Subcutaneous adipose tissue (tissue), 4 donors: ENCODE measurements around the gene OR8B12. TPM values are rescaled to one million over a fixed set of nuclear protein-coding genes. Genes with fewer than 3 reads are reported as not detected.

Experiments used
- total RNA-seq, 4 donors: library from RNA; depleted of rRNA; stranded (reverse); fragments of >200 nt; gene quantifications; one replicate each; pipeline ENCODE4 v1.1.0, GENCODE V29; 2016
- TF ChIP-seq, protein P1 (sequence below): fragments of 450-650 bp; IDR thresholded peaks from one replicate; pipeline ENCODE4 v1.5.1; 2016; ENCODE audit warnings: low read depth, mild to moderate bottlenecking, control low read depth, antibody characterized with exemption, moderate library complexity

The OR8B12 gene
- total RNA-seq, 4 donors from 2014 or later = not detected

DNA sequence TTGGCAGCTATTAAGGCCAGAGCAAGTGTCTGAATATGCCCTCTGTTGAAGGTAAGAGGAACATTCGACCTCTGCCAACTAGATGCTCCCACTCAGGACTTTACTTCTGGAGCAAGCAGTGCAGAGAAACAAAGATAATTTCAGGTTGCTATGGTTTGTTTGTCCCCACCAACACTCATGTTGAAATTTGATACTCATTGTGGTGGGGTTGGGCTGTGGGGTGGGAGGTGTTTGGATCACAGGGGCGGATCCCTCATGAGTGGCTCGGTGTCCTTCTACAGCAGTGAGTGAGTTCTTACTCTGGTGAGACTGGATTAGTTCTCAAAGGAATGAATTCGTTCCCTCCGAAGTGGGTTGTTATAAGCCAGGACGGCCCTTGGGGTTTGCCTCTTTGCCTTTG, 38.4 kb upstream of the OR8B12 start:
- TF ChIP-seq, protein P1, sequence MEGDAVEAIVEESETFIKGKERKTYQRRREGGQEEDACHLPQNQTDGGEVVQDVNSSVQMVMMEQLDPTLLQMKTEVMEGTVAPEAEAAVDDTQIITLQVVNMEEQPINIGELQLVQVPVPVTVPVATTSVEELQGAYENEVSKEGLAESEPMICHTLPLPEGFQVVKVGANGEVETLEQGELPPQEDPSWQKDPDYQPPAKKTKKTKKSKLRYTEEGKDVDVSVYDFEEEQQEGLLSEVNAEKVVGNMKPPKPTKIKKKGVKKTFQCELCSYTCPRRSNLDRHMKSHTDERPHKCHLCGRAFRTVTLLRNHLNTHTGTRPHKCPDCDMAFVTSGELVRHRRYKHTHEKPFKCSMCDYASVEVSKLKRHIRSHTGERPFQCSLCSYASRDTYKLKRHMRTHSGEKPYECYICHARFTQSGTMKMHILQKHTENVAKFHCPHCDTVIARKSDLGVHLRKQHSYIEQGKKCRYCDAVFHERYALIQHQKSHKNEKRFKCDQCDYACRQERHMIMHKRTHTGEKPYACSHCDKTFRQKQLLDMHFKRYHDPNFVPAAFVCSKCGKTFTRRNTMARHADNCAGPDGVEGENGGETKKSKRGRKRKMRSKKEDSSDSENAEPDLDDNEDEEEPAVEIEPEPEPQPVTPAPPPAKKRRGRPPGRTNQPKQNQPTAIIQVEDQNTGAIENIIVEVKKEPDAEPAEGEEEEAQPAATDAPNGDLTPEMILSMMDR = no peak

DNA sequence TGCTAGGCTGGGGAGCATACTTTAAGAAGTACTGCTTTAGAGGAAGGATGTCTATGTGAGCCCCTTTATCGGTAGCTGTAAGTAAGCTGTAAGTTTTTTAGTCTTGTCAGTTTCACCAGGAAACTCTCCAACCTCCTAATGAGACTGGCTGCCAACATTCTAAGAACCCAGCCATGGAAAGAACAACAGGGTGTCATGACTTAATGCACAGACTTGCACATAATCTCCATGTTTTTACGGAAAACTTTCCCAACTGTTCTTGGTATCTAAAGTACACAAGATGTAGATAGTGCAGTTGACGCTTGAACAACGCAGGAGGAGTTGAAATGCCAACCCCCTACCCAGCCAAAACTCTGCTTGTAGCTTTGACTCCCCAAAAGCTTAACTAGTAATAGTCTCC, 35.3 kb upstream of the OR8B12 start:
- TF ChIP-seq, protein P1 = no peak

DNA sequence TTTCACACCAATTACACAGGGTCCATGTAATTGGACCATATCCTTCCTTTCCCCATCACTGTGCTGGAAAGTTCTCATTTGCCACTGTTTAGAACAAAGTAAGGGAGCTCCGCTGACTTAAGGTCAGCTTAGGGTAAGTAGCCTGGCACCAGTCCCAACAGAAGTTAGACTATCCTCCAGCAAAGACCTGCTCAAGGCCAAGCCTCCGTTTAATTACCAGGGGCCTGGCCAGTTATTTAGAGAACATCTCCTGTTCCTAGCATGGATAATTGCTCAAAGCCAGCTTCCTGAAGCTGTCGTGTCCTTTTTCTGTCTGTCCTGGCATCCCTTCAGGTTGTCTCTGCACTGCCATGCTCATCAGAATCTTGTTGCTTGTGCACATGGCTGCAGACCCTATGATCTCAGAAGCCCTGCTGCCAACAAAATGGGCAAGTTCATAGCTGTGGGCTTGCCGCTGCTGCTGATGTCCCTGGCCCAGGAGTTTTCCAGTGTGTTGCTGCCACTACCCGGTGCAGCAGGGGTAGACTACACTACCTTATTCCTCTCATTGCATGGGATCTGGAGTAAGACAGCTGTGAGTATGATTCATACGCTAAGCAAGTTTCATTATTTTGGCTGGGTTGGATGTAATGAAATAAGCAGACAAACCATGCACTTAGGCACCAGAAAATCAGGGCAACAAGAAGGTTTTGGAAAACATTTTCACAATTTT, 34.4 kb upstream of the OR8B12 start:
- TF ChIP-seq, protein P1 = no peak

DNA sequence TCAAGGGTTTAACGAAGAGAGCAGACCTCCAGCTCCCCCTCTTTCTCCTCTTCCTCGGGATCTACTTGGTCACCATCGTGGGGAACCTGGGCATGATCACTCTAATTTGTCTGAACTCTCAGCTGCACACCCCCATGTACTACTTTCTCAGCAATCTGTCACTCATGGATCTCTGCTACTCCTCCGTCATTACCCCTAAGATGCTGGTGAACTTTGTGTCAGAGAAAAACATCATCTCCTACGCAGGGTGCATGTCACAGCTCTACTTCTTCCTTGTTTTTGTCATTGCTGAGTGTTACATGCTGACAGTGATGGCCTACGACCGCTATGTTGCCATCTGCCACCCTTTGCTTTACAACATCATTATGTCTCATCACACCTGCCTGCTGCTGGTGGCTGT, 26.7 kb upstream of the OR8B12 start:
- TF ChIP-seq, protein P1 = no peak

DNA sequence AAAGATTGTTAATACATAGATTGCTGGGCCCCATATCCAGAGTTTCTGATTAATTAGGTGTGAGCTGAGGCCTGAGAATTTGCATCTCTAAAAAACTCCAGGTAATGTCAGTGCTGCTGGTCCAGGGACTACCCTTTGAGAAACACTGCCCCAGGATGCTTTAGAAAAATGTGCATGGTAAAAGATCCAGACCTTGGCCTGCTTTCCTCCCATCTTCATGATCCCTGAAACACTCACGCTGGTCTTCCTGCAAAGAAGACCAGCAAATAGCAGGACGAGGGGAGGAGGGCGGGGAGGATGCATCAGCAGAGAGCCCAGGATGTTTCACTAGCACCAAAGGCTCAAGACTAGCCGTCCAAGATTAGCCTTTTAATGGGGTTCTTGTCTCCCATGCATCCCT, 26.2 kb upstream of the OR8B12 start, which contains the start of gene OR8A1:
TSS of gene OR8A1 (plus strand) at position 301 of the 400 bp plus-strand sequence. CDS start 123 bp downstream, outside the sequence.
- TF ChIP-seq, protein P1 = no peak

DNA sequence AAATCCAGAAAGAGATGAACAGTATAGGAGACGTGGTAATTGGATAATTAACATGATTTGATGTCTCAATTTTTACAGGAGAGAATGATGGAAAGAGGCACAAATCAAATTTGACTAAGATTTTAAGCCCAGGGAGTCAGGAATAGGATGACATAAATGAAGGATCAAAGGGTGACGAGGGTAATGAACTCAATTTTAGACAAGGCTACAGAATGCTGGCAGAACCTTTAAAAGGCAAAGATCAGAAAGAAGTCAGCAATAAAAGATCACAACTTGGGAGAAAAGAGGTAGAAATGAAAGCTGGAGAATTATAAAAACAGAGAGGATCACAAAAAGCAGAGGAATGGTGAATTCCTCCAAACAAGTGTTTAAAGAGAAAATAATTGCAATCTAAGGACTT, 13.4 kb upstream of the OR8B12 start:
- TF ChIP-seq, protein P1 = no peak

DNA sequence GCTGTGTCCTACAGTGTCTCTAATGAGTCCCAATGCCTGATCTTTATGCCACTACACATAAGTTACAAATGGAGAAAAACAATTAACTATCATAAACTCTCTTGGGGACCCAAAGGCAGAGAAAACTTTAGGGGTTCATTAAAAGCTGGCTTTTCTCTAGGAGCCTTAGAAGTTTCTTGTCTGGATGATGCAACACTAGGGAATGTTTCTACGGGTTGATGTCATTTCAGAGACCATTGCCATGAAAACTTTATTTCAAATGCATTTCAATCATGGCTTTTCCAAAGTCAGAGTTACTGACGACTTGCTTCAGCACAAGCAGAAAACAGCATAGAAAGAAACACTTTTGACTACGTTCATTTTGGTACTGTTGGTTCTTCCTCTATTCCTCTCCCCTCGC, 8.5 kb upstream of the OR8B12 start:
- TF ChIP-seq, protein P1 = no peak
